Keratinocyte (primary cell): Measurements from ENCODE around the gene R3HDM2. TPM values are rescaled to one million over a fixed set of nuclear protein-coding genes. Genes with fewer than 3 reads are reported as not detected.

Source experiments
- DNase-seq: peaks from one replicate; pipeline ENCODE4 v3.0.0-alpha.2; 2011; ENCODE audit warnings: low read depth, missing footprints, low spot score
- FAIRE-seq: peaks from 2 replicates; lab custom pipeline; 2011; peaks lifted over from hg19 to GRCh38; lab: Jason Lieb, UNC
- H2AFZ ChIP-seq: 2 replicates; pipeline ENCODE4 v1.6.0; 2012; ENCODE audit warnings: low read length, control low read depth, inconsistent platforms; ENCODE audit not compliant: control insufficient read depth
- H3K27ac ChIP-seq: 2 replicates; pipeline ENCODE4 v1.5.1; 2011; ENCODE audit warnings: low read length; ENCODE audit not compliant: control insufficient read depth, insufficient read depth
- H3K27me3 ChIP-seq: 3 replicates; pipeline ENCODE4 v1.6.0; 2011; ENCODE audit warnings: low read length; ENCODE audit not compliant: control insufficient read depth, insufficient read depth; ENCODE audit errors: extremely low read depth
- H3K36me3 ChIP-seq, 2 experiments: 2 replicates in 1 of 2; 3 replicates in 1 of 2; pipeline ENCODE4 v1.5.1; 2011; ENCODE audit warnings: low read length in 2 of 2, mild to moderate bottlenecking in 1 of 2; ENCODE audit not compliant: control insufficient read depth in 2 of 2, insufficient read depth in 2 of 2; ENCODE audit errors: extremely low read depth in 1 of 2
- H3K4me1 ChIP-seq: 3 replicates; pipeline ENCODE4 v1.5.1; 2011; ENCODE audit warnings: low read length; ENCODE audit not compliant: control insufficient read depth, insufficient read depth; ENCODE audit errors: extremely low read depth
- H3K4me2 ChIP-seq: 3 replicates; pipeline ENCODE4 v1.6.0; 2011; ENCODE audit warnings: low read depth, low read length; ENCODE audit not compliant: control insufficient read depth, insufficient read depth; ENCODE audit errors: extremely low read depth
- H3K4me3 ChIP-seq, 3 experiments: fragments of 200-600 bp in 1 of 3; sonication (generic) in 1 of 3; 2 replicates in 2 of 3; 3 replicates in 1 of 3; pipeline ENCODE4 v1.5.1; 2011 to 2016; ENCODE audit warnings: low read length in 3 of 3, mild to moderate bottlenecking in 3 of 3, control low read depth in 2 of 3, inconsistent platforms in 1 of 3, low read depth in 1 of 3, mixed read lengths in 1 of 3, mixed run types in 1 of 3, moderate library complexity in 1 of 3; ENCODE audit not compliant: control insufficient read depth in 2 of 3, insufficient read depth in 2 of 3; ENCODE audit errors: extremely low read depth in 1 of 3
- H3K79me2 ChIP-seq: 2 replicates; pipeline ENCODE4 v1.6.0; 2012; ENCODE audit warnings: low read length; ENCODE audit not compliant: control insufficient read depth, insufficient read depth
- H3K9ac ChIP-seq: 3 replicates; pipeline ENCODE4 v1.6.0; 2011; ENCODE audit warnings: low read length; ENCODE audit not compliant: control insufficient read depth, insufficient read depth; ENCODE audit errors: extremely low read depth
- H3K9me1 ChIP-seq: 3 replicates; pipeline ENCODE4 v1.6.0; 2011; ENCODE audit warnings: low read length; ENCODE audit not compliant: control insufficient read depth, insufficient read depth; ENCODE audit errors: extremely low read depth
- H3K9me3 ChIP-seq: 2 replicates; pipeline ENCODE4 v1.5.1; 2012; ENCODE audit warnings: low read depth, low read length; ENCODE audit not compliant: control insufficient read depth
- H4K20me1 ChIP-seq: 3 replicates; pipeline ENCODE4 v1.6.0; 2011; ENCODE audit warnings: low read length; ENCODE audit not compliant: control insufficient read depth, insufficient read depth; ENCODE audit errors: extremely low read depth
- EZH2 ChIP-seq: IDR thresholded peaks from one replicate; pipeline ENCODE4 v1.6.1; 2012; ENCODE audit warnings: inconsistent platforms, mild to moderate bottlenecking, low read length, moderate library complexity
- dilution Hi-C: fragments of 300-500 bp; cut with MboI; formaldehyde crosslinking; loops from one replicate; pipeline ENCODE4 v1.7.0; 2020; ENCODE audit warnings: low sequenced_read_pairs; ENCODE audit not compliant: extremely low pct_ligation_motif_present
- polyA plus RNA-seq, 5 experiments: library from polyadenylated mRNA; depleted of rRNA in 3 of 5; stranded (reverse) in 3 of 5; stranded (forward) in 1 of 5; unstranded in 1 of 5; fragments of >200 nt; gene quantifications; 1 replicate in 1 of 5; 2 replicates in 3 of 5; 3 replicates in 1 of 5; pipeline versions ENCODE4 v1.2.1 to v1.2.3, GENCODE V29; 2011 to 2012; ENCODE audit warnings: missing spikeins in 2 of 5, low read depth in 1 of 5, low replicate concordance in 1 of 5
- TF ChIP-seq, protein P1 (sequence below), 3 experiments: IDR thresholded peaks in 1 of 3; conservative IDR thresholded peaks in 1 of 3; optimal IDR thresholded peaks in 1 of 3; 2 replicates in 2 of 3; 3 replicates in 1 of 3; pipeline versions ENCODE3 to v1.5.1; 2011; ENCODE audit warnings: low read length in 3 of 3, mild to moderate bottlenecking in 3 of 3, moderate library complexity in 2 of 3, control low read depth in 1 of 3, inconsistent platforms in 1 of 3; ENCODE audit not compliant: insufficient read depth in 2 of 3; ENCODE audit errors: extremely low read depth in 1 of 3

R3HDM2 gene
- polyA plus RNA-seq, 1 donor (not counting 4 experiments of a cell fraction or from before 2014, with no cell fraction given): 11.1 TPM

DNA sequence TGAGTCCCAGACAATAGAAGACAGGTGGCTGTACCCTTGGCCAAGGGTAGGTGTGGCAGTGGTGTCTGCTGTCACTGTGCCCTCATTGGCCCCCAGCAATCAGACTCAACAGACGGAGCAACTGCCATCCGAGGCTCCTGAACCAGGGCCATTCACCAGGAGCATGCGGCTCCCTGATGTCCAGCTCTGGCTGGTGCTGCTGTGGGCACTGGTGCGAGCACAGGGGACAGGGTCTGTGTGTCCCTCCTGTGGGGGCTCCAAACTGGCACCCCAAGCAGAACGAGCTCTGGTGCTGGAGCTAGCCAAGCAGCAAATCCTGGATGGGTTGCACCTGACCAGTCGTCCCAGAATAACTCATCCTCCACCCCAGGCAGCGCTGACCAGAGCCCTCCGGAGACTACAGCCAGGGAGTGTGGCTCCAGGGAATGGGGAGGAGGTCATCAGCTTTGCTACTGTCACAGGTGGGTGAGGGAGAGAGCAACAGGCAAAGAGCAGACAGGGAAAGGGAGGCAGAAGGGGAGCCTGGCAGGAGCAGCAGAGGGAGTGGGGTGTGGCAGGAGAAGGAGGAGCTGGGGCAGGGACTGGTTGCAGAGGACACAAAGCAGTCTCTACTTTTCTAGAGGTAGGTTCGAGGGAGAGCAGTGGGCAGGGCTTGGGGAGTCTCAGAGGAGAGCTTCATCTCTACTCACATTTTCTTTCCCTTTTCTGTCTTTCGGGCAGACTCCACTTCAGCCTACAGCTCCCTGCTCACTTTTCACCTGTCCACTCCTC lies 24.7 kb upstream of the R3HDM2 start:
- Histone ChIP-seq H2AFZ (peak overlapping the region; percentile 48), H3K27me3 (peaks cover 10% of the 10 kb centered on the region), H4K20me1 (no peaks in the 10 kb centered on the region), H3K27ac (no peak overlapping the region), H3K4me3 (peak overlapping the region in 1 of 3 experiments; percentile 39), H3K36me3 (no peaks in the 10 kb centered on the region), H3K79me2 (no peaks in the 10 kb centered on the region), H3K9ac (no peak overlapping the region), H3K4me2 (peak overlapping the region; percentile 71), H3K4me1 (peaks cover 30% of the 10 kb centered on the region), H3K9me3 (no peaks in the 10 kb centered on the region), H3K9me1 (no peaks in the 10 kb centered on the region)
- FAIRE-seq (no peak), DNase-seq (no peak)
- dilution Hi-C loops: no loop called here
- TF ChIP-seq, protein P1, sequence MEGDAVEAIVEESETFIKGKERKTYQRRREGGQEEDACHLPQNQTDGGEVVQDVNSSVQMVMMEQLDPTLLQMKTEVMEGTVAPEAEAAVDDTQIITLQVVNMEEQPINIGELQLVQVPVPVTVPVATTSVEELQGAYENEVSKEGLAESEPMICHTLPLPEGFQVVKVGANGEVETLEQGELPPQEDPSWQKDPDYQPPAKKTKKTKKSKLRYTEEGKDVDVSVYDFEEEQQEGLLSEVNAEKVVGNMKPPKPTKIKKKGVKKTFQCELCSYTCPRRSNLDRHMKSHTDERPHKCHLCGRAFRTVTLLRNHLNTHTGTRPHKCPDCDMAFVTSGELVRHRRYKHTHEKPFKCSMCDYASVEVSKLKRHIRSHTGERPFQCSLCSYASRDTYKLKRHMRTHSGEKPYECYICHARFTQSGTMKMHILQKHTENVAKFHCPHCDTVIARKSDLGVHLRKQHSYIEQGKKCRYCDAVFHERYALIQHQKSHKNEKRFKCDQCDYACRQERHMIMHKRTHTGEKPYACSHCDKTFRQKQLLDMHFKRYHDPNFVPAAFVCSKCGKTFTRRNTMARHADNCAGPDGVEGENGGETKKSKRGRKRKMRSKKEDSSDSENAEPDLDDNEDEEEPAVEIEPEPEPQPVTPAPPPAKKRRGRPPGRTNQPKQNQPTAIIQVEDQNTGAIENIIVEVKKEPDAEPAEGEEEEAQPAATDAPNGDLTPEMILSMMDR (optimal IDR thresholded peaks at IDR 0.05 in 1 of 3, IDR thresholded peaks at IDR 0.05 in 1 of 3, conservative IDR thresholded peaks at IDR 0.05 in 1 of 3; ENCODE audit: extremely low read depth in 1 of 3, insufficient read depth in 2 of 3, low read length in 3 of 3): no peak
- no peak for TF ChIP-seq EZH2

GRCh38 chr12:57454566-57455373 lies 23.9 kb upstream of the R3HDM2 start, which contains the start of gene INHBE:
TSS of gene INHBE (plus strand) at chr12:57455307. CDS start at chr12:57455537, 230 bp downstream.
- Histone ChIP-seq H3K27ac (no peak within 1 kb of the TSS), H3K9ac (no peak within 1 kb of the TSS), H3K79me2 (no peaks in the 10 kb centered on the region), H3K27me3 (peaks cover 7% of the 10 kb centered on the region), H3K9me3 (no peaks in the 10 kb centered on the region), H2AFZ (peak within 1 kb of the TSS; percentile 48), H3K4me3 (peak within 1 kb of the TSS in 1 of 3 experiments; percentile 39), H3K36me3 (no peaks in the 10 kb centered on the region), H3K9me1 (no peaks in the 10 kb centered on the region), H3K4me2 (peak within 1 kb of the TSS; percentile 71), H3K4me1 (peaks cover 30% of the 10 kb centered on the region), H4K20me1 (no peaks in the 10 kb centered on the region)
- FAIRE-seq: no peak
- TF ChIP-seq, protein P1 (optimal IDR thresholded peaks at IDR 0.05 in 1 of 3, IDR thresholded peaks at IDR 0.05 in 1 of 3, conservative IDR thresholded peaks at IDR 0.05 in 1 of 3; ENCODE audit: extremely low read depth in 1 of 3, insufficient read depth in 2 of 3, low read length in 3 of 3): no peak
- no peak for TF ChIP-seq EZH2
- DNase-seq: no peak
- dilution Hi-C loops: no loop called here
